SK-N-SH treated with all-trans-retinoic acid at 6 μM for 48 hours (cell line): ENCODE data around the gene PRKACA.

ENCODE experiments used
- ARNTL ChIP-seq: fragments of 450-650 bp; formaldehyde crosslinking; IDR thresholded peaks from 2 replicates; pipeline ENCODE4 v1.5.0; 2020; ENCODE audit warnings: low read depth, mild to moderate bottlenecking, moderate library complexity, borderline replicate concordance
- BACH2 ChIP-seq: fragments of 250-450 bp; sonication (Bioruptor Pico); IDR thresholded peaks from 2 replicates; pipeline ENCODE4 v1.9.0; 2021; ENCODE audit warnings: mild to moderate bottlenecking, borderline replicate concordance
- CREB5 ChIP-seq: fragments of 250-450 bp; sonication (Bioruptor Pico); IDR thresholded peaks from 2 replicates; pipeline ENCODE4 v1.5.1; 2020; ENCODE audit warnings: low read depth, mild to moderate bottlenecking, moderate library complexity
- CSDC2 ChIP-seq: fragments of 250-450 bp; sonication (Bioruptor Pico); IDR thresholded peaks from 2 replicates; pipeline ENCODE4 v1.5.0; 2020; ENCODE audit warnings: mild to moderate bottlenecking, moderate library complexity
- ESRRG ChIP-seq: fragments of 250-450 bp; sonication (Bioruptor Pico); IDR thresholded peaks from 2 replicates; pipeline ENCODE4 v1.6.1; 2021; ENCODE audit warnings: mild to moderate bottlenecking
- GLIS3 ChIP-seq: fragments of 250-450 bp; sonication (Bioruptor Pico); IDR thresholded peaks from 2 replicates; pipeline ENCODE4 v1.5.0; 2020; ENCODE audit warnings: mild to moderate bottlenecking, moderate library complexity
- ISL1 ChIP-seq: fragments of 250-450 bp; sonication (Bioruptor Pico); IDR thresholded peaks from 2 replicates; pipeline ENCODE4 v2.1.2; 2022; ENCODE audit warnings: mild to moderate bottlenecking, moderate library complexity
- OSR1 ChIP-seq: fragments of 250-450 bp; sonication (Bioruptor Pico); IDR thresholded peaks from 2 replicates; pipeline ENCODE4 v1.8.0; 2022; ENCODE audit warnings: moderate library complexity, mild to moderate bottlenecking, inconsistent platforms
- TCF4 ChIP-seq: fragments of 250-450 bp; sonication (Bioruptor Pico); IDR thresholded peaks from 2 replicates; pipeline ENCODE4 v1.8.0; 2021; ENCODE audit warnings: mild to moderate bottlenecking, moderate library complexity, borderline replicate concordance
- TSHZ2 ChIP-seq: fragments of 250-450 bp; sonication (Bioruptor Pico); IDR thresholded peaks from 2 replicates; pipeline ENCODE4 v1.5.0; 2020; ENCODE audit warnings: mild to moderate bottlenecking, moderate library complexity
- ZC3H10 ChIP-seq: fragments of 250-450 bp; sonication (Bioruptor Pico); IDR thresholded peaks from 2 replicates; pipeline ENCODE4 v1.5.1; 2021; ENCODE audit warnings: mild to moderate bottlenecking, moderate library complexity
- ZNF8 ChIP-seq: fragments of 450-650 bp; formaldehyde crosslinking; IDR thresholded peaks from 2 replicates; pipeline ENCODE4 v1.5.0; 2020; ENCODE audit warnings: mild to moderate bottlenecking, moderate library complexity
- TF ChIP-seq, protein P1 (sequence below): fragments of 250-450 bp; sonication (Bioruptor Pico); IDR thresholded peaks from 2 replicates; pipeline ENCODE4 v1.8.0; 2020; ENCODE audit warnings: mild to moderate bottlenecking, moderate library complexity, borderline replicate concordance

GRCh38 chr19:14110650-14111049 lies 6.9 kb downstream of the PRKACA start:
- TF ChIP-seq BACH2 (CRISPR knock-in tag) (no peak), CREB5 (CRISPR knock-in tag) (no peak), ESRRG (CRISPR knock-in tag) (no peak), TCF4 (CRISPR knock-in tag) (no peak), ARNTL (no peak), TSHZ2 (CRISPR knock-in tag) (no peak), ISL1 (CRISPR knock-in tag) (no peak), ZC3H10 (no peak), OSR1 (CRISPR knock-in tag) (no peak), CSDC2 (CRISPR knock-in tag) (no peak), ZNF8 (CRISPR knock-in tag) (no peak), GLIS3 (CRISPR knock-in tag) (no peak)
- TF ChIP-seq, protein P1, sequence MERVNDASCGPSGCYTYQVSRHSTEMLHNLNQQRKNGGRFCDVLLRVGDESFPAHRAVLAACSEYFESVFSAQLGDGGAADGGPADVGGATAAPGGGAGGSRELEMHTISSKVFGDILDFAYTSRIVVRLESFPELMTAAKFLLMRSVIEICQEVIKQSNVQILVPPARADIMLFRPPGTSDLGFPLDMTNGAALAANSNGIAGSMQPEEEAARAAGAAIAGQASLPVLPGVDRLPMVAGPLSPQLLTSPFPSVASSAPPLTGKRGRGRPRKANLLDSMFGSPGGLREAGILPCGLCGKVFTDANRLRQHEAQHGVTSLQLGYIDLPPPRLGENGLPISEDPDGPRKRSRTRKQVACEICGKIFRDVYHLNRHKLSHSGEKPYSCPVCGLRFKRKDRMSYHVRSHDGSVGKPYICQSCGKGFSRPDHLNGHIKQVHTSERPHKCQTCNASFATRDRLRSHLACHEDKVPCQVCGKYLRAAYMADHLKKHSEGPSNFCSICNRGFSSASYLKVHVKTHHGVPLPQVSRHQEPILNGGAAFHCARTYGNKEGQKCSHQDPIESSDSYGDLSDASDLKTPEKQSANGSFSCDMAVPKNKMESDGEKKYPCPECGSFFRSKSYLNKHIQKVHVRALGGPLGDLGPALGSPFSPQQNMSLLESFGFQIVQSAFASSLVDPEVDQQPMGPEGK, result no peak
